Muscle layer of duodenum (tissue), 2 donors: ENCODE measurements around the gene RAB7B.
A peak's percentile ranks its signal among the peaks of the same experiment; 100 is the strongest.
"Not testable (repeated sequence)": the region's sequence is repeated elsewhere in the genome, so short reads cannot be mapped to it uniquely, and the experiment has no call there.

Source experiments
- H3K27ac ChIP-seq: one replicate; pipeline ENCODE4 v1.7.0; 2013; ENCODE audit warnings: mild to moderate bottlenecking, low read length
- H3K27me3 ChIP-seq: one replicate; pipeline ENCODE4 v1.7.0; 2013; ENCODE audit warnings: low read depth, mild to moderate bottlenecking, control low read depth, low read length
- H3K36me3 ChIP-seq, 2 donors: one replicate each; pipeline ENCODE4 v1.7.0; 2013; ENCODE audit warnings: low read length in 2 of 2, control low read depth in 1 of 2, mild to moderate bottlenecking in 1 of 2; ENCODE audit not compliant: insufficient read depth in 2 of 2, control insufficient read depth in 1 of 2
- H3K4me1 ChIP-seq, 2 donors: one replicate each; pipeline ENCODE4 v1.7.0; 2013; ENCODE audit warnings: low read length in 2 of 2, mild to moderate bottlenecking in 2 of 2, control low read depth in 1 of 2, moderate library complexity in 1 of 2; ENCODE audit not compliant: insufficient read depth in 2 of 2, control insufficient read depth in 1 of 2
- H3K4me3 ChIP-seq, 2 donors: one replicate each; pipeline ENCODE4 v1.7.0; 2013; ENCODE audit warnings: low read length in 2 of 2, low read depth in 1 of 2, mild to moderate bottlenecking in 1 of 2
- H3K9me3 ChIP-seq, 2 donors: one replicate each; pipeline ENCODE4 v1.7.0; 2013; ENCODE audit warnings: low read length in 2 of 2, control low read depth in 1 of 2, mild to moderate bottlenecking in 1 of 2; ENCODE audit not compliant: control insufficient read depth in 1 of 2
- donor health status: healthy.

Gene RAB7B

DNA sequence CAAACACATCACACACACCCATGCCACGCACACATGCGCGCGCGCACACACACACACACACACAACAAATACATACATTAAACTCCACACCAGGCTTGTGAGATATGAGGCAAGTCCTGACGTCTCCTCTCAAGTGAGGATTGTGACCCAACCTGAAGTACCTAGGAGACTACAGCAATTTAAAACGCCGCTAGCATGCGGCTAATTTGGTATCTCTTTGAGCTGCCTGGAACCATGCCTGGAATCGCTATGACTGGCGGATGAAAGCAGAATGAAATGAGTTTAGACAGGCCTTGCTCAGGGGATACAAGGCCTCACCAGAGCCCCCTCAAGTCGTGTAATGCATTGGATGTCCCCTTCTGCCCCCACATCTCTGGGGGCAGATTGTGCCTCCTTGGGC, 1.6 kb upstream of the RAB7B start:
- Histone ChIP-seq H3K4me3 (no peak overlapping the region), H3K27ac (no peak overlapping the region), H3K27me3 (no peaks in the 10 kb centered on the region), H3K4me1 (peaks cover 0 to 12% of the 10 kb centered on the region in 2 donors), H3K36me3 (no peaks in the 10 kb centered on the region), H3K9me3 (no peaks in the 10 kb centered on the region)

DNA sequence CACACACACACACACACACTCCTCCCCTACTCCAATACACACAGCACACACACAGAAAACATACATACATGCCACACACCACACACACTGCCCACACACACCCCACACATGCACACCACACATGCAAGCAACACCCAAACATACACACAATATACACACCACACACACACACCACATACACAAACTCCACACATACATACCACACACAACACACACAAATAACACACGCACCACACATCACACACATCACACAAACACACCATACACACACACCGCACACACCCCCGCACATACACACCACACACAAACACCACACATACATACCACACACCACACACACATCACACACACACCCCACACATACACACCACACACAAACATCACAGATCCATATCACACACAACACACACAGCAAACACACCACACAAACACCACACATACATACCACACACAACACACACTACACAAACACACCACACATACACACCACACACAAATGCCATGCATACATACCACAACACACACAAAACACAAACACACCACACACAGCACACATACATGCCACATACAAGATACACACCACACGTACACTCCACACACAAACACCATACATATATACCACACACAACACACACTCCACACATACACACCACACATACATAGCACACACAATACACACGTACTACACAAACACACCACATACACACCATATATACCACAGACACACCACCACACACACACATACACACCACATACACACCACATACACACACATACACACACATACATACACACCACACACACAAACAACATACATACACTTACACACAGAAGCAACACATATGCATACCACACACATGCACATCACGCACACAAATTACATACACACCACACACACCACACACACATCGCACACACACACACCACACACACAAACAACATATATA, 932 bp upstream of the RAB7B start:
- no peaks in the 10 kb centered on the region for H3K27me3 ChIP-seq
- no peak overlapping the region for H3K4me3 ChIP-seq
- H3K9me3 ChIP-seq = no peaks in the 10 kb centered on the region
- H3K27ac ChIP-seq = no peak overlapping the region
- no peaks in the 10 kb centered on the region for H3K36me3 ChIP-seq
- peaks cover 0 to 12% of the 10 kb centered on the region in 2 donors for H3K4me1 ChIP-seq

DNA sequence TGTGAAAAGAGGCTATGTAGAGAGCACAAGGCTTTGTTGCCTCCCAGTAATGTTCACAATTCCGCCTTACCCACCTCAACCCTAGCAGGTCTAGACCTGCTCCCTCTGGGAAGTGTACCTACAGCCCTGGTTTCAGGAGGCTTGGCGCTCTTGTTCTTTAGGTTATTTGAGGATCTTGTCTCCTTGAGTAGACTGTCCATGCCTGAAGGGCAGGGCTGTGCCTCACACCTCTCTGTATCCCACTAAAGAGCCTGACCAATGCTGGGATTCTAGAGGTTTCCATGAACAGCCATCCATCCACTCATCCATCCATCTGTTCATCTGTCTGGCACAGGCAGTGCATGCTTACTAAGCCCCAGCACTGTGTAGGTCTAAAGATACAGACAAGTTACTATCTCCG, 1.0 kb downstream of the RAB7B start:
- Histone ChIP-seq H3K4me3 (peak overlapping the region; percentile 51 to 67), H3K27ac (peak overlapping the region; percentile 62), H3K9me3 (no peaks in the 10 kb centered on the region), H3K4me1 (peaks cover 0 to 12% of the 10 kb centered on the region in 2 donors), H3K36me3 (no peaks in the 10 kb centered on the region), H3K27me3 (no peaks in the 10 kb centered on the region)

DNA sequence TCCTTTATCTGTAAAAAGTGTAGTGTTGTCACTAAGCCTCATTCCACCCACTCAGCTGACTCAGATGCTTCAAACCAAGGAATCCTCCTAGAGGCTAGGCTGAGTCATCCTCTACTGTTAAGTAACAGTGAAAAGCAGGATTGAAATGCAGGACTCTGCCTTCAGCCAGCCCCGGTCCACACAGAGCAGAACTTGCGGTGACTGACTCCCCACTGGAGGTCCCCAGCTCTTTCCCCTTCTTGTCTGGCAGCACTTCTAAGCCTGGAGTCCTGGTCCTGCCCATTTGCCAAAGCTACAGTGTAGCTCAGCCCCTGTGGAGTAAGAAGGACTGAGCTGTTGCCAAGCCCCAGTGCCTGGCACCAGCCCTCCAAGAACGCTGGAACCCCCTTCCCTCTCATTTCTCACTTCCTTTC, 1.7 kb downstream of the RAB7B start:
- H3K4me3 ChIP-seq = peak overlapping the region; percentile 51 to 67
- H3K4me1 ChIP-seq = peaks cover 0 to 12% of the 10 kb centered on the region in 2 donors
- peak overlapping the region; percentile 62 for H3K27ac ChIP-seq
- no peaks in the 10 kb centered on the region for H3K27me3 ChIP-seq
- H3K9me3 ChIP-seq = no peaks in the 10 kb centered on the region
- H3K36me3 ChIP-seq = no peaks in the 10 kb centered on the region

DNA sequence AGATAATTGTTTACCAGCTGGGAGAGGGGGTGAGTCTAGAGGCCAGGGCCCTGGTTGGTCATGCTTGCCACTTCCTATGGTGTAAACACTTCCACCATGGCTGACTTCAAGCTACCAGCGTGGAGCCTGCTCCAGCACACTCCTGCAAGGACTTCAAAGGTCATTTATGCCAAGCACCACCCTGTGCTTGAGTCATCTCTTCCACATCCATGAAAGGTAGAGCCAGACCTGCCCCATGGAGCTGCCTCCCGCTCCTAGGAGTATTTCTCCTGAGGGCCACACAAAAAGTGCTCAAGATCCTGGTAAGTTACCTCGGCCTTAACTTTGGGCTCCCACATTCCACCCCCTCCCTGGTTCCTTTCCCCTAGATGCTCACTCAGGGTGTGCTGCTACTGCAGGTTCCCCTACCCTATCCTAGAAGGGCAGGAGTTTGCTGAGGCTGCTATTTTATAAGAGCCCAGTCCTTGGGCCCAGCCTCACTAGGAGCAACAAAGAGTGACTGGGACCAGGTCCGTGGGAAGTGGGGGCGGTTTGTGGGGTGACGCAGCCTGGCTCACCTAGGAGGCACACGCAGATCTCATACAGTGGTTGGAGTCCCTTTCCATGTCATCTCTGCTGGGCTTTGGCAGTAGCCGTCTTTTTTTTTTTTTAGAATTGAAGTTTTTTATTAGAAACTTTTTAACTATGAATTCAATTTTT, 2.4 kb downstream of the RAB7B start:
- no peak overlapping the region for H3K27ac ChIP-seq

DNA sequence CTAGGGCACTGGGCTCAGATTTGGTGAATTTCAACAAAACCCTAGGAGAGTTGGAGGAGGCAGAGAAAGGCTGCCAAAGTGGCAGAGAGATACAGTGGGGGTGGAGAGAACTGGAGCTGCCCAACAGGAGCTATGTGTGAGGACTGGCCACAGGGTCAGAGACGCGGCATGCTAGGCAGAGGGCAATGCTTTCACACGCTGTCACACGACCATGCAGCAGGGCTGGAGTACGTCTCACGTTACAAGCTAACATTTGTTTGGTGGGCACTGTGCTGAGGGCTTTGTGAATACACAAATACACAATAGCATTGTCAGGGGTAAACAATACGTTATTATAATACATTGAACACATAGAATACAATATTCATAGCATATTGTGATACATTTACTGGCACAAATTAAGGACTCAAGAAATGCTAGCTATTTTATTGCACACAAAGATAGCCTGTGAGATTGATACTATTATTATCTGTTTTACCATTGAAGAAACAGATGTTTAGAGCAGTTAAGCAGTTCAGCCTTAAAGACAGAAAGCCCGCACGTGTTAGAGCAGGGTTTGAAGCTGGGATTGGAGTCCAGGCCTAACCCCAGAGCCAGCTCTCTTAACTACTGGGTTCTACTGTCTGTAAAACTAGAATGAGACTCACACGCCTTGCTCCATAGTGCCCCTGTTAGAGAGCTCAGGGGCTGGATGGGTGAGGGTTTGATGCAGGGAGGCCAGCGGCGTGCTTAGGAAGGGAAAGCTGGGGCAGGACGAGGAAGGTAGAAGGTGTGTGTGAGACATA, 4.5 kb downstream of the RAB7B start:
- H3K27me3 ChIP-seq = no peaks in the 10 kb centered on the region
- H3K36me3 ChIP-seq = peaks cover 0 to 2% of the 10 kb centered on the region in 2 donors
- H3K4me1 ChIP-seq = peaks cover 0 to 10% of the 10 kb centered on the region in 2 donors
- H3K4me3 ChIP-seq = no peak overlapping the region
- H3K9me3 ChIP-seq = no peaks in the 10 kb centered on the region
- no peak overlapping the region for H3K27ac ChIP-seq

More for the DNA sequence above, 2.4 kb downstream of the RAB7B start:
- Histone ChIP-seq H3K9me3 (no peaks in the 10 kb centered on the region), H3K4me3 (no peak overlapping the region), H3K4me1 (peaks cover 0 to 12% of the 10 kb centered on the region in 2 donors), H3K36me3 (no peaks in the 10 kb centered on the region), H3K27me3 (no peaks in the 10 kb centered on the region)

DNA sequence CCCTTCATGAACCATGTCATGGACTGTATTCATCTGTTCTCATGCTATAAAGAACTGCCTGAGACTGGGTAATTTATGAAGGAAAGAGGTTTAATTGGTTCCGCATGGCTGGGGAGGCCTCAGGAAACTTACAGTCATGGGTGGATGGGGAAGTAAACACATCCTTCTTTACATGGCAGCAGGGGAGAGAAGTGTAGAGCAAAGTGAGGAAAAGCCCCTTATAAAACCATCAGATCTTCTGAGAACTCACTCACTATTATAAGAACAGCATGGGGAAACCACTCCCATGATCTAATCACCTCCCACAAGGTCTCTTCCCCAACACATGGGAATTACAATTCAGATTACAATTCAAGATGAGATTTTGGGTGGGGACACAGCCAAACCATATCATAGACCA, 6.6 kb downstream of the RAB7B start:
- H3K4me3 ChIP-seq, H3K9me3 ChIP-seq, H3K4me1 ChIP-seq, H3K27ac ChIP-seq, H3K27me3 ChIP-seq: not testable (repeated sequence)
- H3K36me3 ChIP-seq = peaks cover 0 to 19% of the 10 kb centered on the region in 2 donors

DNA sequence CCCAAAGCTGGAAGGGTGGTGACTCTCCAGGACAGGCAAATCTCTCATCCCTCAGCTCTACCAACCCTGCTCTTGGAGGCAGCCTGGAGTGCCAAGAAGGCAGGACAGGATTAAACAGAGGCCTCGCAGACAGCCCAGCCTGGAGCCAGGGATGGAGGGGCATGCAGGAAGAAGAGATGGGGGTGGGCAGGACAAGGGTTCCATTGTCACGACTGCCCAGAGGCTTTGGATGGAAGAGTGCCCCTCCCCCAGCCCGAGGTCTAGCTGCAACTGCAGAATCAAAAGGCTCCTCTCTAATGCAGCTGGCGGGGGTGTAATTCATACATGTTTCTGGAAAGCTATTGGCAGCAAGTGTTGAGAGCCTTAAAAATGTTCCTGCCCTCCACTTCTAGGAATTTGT, 8.8 kb downstream of the RAB7B start:
- no peak overlapping the region for H3K4me3 ChIP-seq
- H3K4me1 ChIP-seq = no peaks in the 10 kb centered on the region
- no peaks in the 10 kb centered on the region for H3K9me3 ChIP-seq
- H3K27ac ChIP-seq = no peak overlapping the region
- H3K27me3 ChIP-seq = no peaks in the 10 kb centered on the region
- H3K36me3 ChIP-seq = peaks cover 0 to 21% of the 10 kb centered on the region in 2 donors

DNA sequence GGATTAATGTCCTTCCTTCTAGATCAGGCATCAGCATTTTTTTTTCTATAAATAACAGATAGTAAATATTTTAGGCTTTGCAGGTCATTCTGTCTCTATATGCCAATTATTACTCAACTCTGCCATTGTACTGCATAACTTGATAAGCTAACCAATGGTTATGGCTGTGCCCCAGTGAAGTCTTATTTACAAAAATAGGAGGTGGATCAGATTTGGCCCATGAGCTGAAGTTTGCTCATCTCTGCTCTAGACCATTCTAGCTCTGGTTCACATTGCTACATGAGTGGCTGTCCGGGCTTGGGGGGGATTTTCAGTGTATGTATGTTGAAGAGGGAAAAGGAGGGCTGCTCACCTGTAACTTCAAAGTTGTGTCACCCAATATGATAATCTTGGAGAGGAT, 10.1 kb downstream of the RAB7B start:
- Histone ChIP-seq H3K36me3 (peaks cover 0 to 21% of the 10 kb centered on the region in 2 donors), H3K4me3 (no peak overlapping the region), H3K9me3 (no peaks in the 10 kb centered on the region), H3K27me3 (no peaks in the 10 kb centered on the region), H3K27ac (no peak overlapping the region), H3K4me1 (no peaks in the 10 kb centered on the region)

DNA sequence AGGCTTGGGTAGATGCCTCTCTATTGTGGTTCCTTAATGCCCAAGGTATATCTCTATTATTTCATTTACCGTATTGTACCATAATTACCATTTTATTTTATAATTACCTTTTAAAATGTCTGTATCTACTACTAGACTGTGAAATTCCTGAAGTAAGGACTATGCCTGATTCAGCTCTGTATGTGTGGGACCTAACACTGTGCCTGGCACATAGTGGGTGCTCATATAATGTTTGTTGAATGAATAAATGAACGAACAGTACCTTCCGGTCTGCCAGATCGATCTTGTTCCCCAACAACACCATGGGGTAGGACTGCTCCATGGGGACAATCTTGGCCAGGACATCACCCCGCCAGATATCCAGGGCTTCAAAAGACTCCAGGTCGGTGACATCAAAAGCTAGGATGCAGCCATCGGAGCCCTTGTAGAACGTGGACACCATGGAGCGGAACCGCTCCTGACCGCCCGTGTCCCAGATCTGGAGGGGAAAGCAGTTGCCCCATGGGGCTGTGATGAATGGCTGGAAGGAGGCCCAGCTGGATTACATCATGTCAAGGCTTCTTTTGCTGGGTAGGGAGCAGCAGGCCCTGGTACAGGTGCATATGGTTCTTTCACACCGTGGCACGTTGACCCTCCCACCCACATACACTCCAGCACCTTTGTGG, 10.8 kb downstream of the RAB7B start:
- Histone ChIP-seq H3K4me3 (no peak overlapping the region), H3K27ac (no peak overlapping the region), H3K36me3 (peaks cover 0 to 21% of the 10 kb centered on the region in 2 donors), H3K27me3 (no peaks in the 10 kb centered on the region), H3K9me3 (no peaks in the 10 kb centered on the region), H3K4me1 (no peaks in the 10 kb centered on the region)
